ENCODE data around the gene PHF8.

The PHF8 gene

DNA sequence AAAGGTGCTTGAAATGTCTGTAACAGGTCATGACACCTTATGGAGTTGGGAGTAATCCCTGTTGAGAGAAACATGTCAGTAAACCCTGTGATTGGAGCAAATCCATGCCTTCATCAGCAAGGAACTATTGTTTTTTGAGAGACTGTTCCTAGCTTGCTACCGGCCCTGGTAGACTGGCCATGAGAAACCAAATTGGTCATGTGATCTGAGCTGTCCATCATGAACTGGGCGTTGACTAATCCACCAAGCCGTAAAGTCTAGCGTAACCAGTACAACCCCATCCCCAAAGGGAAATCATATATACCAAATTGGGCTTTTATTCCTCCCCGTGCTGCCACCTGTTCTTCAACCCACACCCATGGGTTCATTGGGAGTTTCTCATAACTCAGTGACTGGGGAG lies 143.7 kb downstream of the PHF8 start:
- no peak for TF ChIP-seq CTCF (conservative IDR thresholded peaks at IDR 0.05; ENCODE audit: low read depth)
- ChIA-PET POLR2A (ENCODE audit: low non-redundant PET) (no interaction called here), CTCF (no interaction called here)
- no peak overlapping the region for H3K27ac ChIP-seq
- no peak for DNase-seq (ENCODE audit: low spot score)

DNA sequence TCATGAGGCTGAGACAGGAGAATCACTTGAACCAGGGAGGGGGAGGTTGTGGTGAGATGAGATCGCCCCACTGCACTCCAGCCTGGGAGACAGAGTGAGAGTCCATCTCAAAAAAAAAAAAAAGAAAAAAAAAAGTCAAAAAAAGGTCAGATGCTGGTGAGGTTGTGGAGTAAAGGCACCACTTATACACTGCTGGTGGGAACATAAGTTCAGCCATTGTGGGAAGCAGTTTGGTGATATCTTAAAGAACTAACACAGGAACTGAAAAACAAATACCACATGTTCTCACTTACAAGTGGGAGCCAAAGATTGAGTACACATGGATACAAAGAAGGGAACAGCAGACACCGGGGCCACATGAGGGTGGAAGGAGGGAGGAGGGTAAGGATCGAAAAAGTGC lies 149.0 kb downstream of the PHF8 start:
- POLR2A ChIA-PET (ENCODE audit: low non-redundant PET) = no interaction called here
- no peak for TF ChIP-seq CTCF (conservative IDR thresholded peaks at IDR 0.05; ENCODE audit: low read depth)
- DNase-seq (ENCODE audit: low spot score) = no peak
- CTCF ChIA-PET = no interaction called here
- no peak overlapping the region for H3K27ac ChIP-seq
